22Rv1 (cell line): Measurements from ENCODE around the gene SHISA4.

Experiments
- CTCF ChIP-seq: fragments of 450-650 bp; IDR thresholded peaks from 2 replicates; pipeline ENCODE4 v1.5.1; 2017; ENCODE audit warnings: mild to moderate bottlenecking
- ZFX ChIP-seq: fragments of 450-650 bp; IDR thresholded peaks from 2 replicates; pipeline ENCODE4 v1.6.1; 2017; ENCODE audit warnings: antibody characterized with exemption, borderline replicate concordance

GRCh38 chr1:201849372-201850052 lies 39.2 kb upstream of the SHISA4 start:
- no peak for TF ChIP-seq CTCF
- no peak for TF ChIP-seq ZFX
